Nucleus accumbens (tissue), 56 donors: Measurements from ENCODE around the gene ANKRD55.
"Not testable (repeated sequence)": the region's sequence is repeated elsewhere in the genome, so short reads cannot be mapped to it uniquely, and the experiment has no call there.

Experiments used
- DNase-seq, 56 donors: peaks; one replicate each; lab custom pipeline; 2025; lab: John Stamatoyannopoulos, UW

The ANKRD55 gene

DNA sequence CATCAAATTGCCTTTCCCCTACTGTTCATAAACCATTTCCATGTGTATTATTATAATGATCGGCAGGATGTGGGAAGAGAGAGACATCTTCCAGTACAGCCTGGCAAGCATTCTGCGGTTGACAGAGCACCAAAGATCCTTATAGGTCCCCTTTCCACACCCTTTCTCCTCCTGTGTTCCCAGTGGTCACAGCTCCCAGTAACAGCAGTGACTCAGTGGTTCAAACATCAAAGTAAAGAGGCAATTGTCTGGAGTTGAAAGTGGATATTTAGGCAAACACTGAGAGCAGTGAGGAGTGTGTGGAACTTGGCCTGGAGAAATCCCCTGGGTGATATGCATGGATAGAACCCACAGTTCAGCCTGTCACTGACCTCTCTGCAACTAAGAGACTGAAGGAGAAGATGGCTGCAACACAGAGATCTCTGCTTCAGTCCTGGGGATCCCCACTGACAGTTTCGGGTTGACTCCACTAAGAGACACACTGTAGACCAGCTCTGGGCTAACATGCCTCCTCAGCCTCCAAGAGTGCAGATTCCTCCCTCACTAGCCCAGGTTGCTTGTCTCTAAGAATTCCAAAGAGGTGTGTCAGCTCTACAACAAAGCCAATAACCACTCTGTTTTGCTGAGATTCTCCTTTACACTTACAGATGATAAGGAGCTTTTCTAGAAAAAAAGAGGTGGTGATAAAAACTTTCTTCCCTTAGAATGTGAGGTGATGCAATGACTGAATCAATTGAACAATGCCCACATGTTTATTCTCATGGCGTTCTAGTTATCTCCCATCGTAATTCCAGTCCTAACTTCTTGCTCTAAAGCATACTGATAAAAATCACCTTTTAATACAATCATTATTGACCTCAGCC lies 143.9 kb downstream of the ANKRD55 start:
- no peak for DNase-seq

DNA sequence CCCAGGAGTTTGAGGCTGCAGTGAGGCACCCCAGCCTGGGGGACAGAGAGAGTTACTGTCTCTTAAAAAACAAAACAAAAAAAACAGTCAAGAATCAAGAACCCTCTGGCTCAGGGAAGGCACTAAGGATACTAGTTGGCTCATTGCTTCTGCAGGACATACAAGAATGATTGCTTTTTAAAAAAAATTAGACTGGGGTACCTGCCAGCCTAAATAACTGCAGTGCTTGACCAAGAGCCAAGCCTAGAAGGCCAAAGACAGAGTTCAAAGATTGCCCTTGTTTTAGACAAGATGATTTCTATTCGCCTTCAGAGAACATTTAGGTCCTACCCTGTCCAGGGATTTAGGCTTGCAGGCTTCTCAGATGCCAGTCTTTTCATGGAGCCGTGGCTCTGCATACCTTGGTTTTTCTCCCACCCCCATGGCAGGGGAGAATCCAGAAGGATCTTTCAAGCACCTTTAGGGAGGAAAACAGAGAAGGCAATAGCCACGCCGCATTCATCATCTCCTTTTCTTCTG lies 144.6 kb downstream of the ANKRD55 start:
- no peak for DNase-seq

- DNase-seq: no peak
Observed at GRCh38 chr5:56085193-56085592, 147.9 kb downstream of the ANKRD55 start.

GRCh38 chr5:56083286-56083854 lies 149.8 kb downstream of the ANKRD55 start:
- DNase-seq: no peak

DNA sequence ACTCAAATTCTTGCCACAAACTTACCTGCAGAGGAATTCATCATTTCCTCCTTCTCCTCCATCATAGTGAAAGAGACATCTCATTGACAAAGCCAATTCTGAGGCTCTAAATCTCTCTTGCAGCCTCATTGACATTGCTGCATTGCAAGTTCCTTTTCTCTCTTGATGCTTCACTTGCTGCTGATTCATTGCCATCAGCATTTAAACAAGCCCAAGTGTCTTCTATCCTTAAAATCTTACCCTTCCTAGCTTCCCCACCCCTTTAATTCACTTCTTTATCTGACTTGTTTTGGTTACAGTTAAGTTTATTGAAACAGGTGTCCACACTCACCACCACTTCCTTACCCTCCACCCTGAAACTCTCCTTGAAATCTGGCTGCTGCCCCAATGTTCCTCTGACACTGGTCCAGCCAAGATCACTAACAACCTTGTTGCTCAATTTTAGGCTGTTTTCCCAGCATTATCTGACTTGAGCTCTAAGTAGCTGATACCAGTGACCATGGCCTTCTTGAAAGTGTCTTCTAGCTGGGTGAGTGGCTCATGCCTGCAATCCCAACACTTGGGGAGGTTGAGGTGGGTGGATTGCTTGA lies 152.0 kb downstream of the ANKRD55 start:
- DNase-seq: not testable (repeated sequence)

- DNase-seq: no peak
Observed at GRCh38 chr5:56080375-56081052, 152.6 kb downstream of the ANKRD55 start.

- not testable (repeated sequence) for DNase-seq
Observed at GRCh38 chr5:56079157-56079500, 154.0 kb downstream of the ANKRD55 start.

GRCh38 chr5:56078278-56079156 lies 154.6 kb downstream of the ANKRD55 start:
- no peak for DNase-seq

DNA sequence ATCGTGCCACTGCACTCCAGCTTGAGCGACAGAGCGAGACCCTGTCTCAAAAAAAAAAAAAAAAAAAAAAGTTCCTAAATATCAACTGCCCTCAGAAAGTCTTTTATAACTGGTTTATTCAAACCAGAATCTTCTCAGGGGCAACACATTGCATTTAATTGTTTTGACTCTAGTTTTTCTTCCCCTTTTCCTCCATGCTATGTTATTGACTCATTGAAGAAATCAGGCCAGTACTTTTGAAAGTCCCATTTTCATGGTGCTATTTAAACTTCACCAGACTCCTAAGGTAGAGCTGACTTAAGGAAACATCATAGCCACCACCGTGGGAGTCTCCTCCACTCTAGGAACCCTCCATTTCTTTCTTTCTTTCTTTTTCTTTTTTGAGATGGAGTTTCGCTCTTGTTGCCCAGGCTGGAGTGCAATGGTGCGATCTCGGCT lies 155.3 kb downstream of the ANKRD55 start:
- no peak for DNase-seq

- DNase-seq: no peak
Observed at GRCh38 chr5:56076486-56076885, 156.6 kb downstream of the ANKRD55 start.

GRCh38 chr5:56075361-56075760 lies 157.8 kb downstream of the ANKRD55 start:
- no peak for DNase-seq

GRCh38 chr5:56072863-56073766 lies 160.0 kb downstream of the ANKRD55 start:
- DNase-seq: no peak

DNA sequence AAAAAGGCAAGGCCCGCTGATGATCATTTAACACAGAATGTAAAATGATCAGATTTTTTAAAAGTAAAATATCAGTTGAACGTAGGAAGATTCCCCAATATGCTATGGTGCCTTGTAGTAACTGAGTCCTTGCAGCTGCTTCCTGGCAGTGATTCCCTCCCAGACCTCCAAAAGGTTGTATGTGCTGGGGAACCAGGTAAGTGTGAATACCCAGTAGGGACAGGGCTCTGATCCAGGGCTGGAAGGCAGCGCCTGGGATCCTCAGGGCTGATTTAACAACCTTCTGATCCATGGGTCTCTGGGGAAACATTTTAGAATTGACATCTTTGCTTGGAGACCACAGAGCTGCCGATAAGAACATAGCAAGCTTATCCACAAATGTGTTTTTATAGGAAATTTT lies 161.7 kb downstream of the ANKRD55 start:
- DNase-seq: no peak

DNA sequence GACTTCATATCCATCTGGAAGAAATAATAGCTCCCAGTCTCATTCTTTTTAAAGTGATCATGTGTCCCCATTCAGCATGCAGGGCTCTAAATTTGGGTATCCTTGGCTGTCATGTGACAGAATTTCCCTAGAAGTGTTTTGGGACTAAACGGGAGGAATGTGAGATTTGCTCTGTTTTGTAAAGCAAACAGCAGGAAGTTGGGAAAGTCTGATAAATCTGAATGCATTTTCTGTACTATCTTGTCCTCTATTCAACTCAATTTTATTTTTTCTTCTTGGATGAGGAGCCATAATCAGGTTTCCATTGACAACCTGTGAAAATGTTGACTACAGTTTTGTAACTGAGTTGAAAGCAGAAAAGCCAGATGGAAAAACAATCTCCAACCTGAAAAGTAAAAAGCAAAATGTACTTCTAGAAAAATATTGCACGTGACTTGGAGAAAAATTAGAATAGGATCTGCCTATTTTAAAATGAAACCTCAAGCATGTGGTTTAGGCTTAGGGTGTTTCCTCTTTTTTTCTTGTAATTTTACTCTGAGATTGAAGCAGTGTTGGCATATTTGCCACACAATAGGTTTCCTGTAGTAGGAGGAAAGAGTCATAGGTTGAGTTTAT lies 162.2 kb downstream of the ANKRD55 start:
- no peak for DNase-seq

DNA sequence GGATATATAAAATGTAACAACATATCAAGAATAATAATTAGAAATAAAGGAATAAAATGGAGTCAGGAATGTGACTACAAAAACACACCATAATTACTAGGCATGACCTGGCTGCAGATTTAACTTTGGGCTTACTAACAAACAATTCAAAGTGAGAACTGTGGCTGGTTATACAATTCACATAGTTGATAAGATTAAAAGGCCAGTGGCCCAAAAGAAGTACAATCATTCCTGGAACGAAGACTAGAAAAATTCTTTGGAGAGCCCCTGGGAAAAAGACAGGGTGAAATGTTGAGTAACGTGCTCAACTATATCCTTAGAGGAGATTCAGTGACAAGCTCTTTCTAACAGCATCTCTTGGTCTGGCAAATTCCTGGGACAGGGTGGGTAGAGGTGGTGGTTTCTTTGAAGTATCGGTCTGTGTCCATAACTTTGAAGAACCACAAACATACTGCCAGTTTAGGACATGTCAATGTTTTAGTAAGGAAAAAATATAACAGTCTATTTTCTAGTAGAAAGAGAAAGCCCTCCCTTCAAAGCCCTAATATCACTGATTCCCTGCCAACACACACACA lies 163.4 kb downstream of the ANKRD55 start:
- no peak for DNase-seq

DNA sequence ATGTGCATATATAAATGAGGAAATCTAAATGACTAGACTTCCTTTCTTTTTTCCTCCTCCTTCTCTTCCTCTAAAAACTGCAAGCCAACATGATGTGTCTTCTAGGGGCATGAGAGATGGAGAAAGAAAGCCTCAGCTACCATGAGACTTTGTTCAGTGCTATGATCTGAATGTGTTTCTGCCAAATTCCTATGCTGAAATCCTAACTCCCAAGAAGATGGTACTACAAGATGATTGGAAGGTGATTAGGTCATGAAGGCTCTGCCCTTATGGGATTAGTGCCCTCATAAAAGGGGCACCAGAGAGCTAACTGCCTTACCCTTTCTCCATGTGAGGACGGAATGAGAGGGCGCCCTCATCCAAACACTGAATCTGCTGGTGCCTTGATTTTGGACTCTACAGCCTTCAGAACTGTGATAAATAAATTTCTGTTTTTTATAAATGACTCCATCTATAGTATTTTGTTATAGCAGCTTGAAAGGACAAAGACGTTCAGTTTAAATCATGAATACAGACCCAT lies 166.1 kb downstream of the ANKRD55 start:
- DNase-seq: no peak

GRCh38 chr5:56064984-56065383 lies 168.1 kb downstream of the ANKRD55 start:
- no peak for DNase-seq
